ENCODE measurements around the gene ESR2.

GRCh38 chr14:64198486-64198885 is 95.7 kb downstream of the ESR2 start:
- TF ChIP-seq POLR2A (IDR thresholded peaks at IDR 0.05; ENCODE audit: low read depth, low read length) (no peak), POLR2AphosphoS5 (IDR thresholded peaks at IDR 0.05; ENCODE audit: low read depth, low read length) (no peak)

Measured in GM12891 (cell line).